Kidney epithelial cell (primary cell): Measurements from ENCODE around the gene MGME1. TPM values are rescaled to one million over a fixed set of nuclear protein-coding genes. Genes with fewer than 3 reads are reported as not detected.

Experiments used
- DNase-seq: peaks from one replicate; pipeline ENCODE4 v3.0.0-alpha.2; 2010; ENCODE audit warnings: low read depth
- H3K27me3 ChIP-seq: 2 replicates; pipeline ENCODE4 v1.6.0; 2011; ENCODE audit warnings: low read length; ENCODE audit not compliant: control insufficient read depth, insufficient read depth
- H3K36me3 ChIP-seq: 2 replicates; pipeline ENCODE4 v1.5.1; 2011; ENCODE audit warnings: low read length; ENCODE audit not compliant: control insufficient read depth, insufficient read depth
- H3K4me3 ChIP-seq: 2 replicates; pipeline ENCODE4 v1.5.1; 2011; ENCODE audit warnings: low read depth, mild to moderate bottlenecking, control low read depth, low read length
- CTCF ChIP-seq: IDR thresholded peaks from 2 replicates; pipeline ENCODE4 v1.5.1; 2011; ENCODE audit warnings: mild to moderate bottlenecking, moderate library complexity, low read length, control low read depth, inconsistent platforms; ENCODE audit not compliant: insufficient read depth, poor library complexity, severe bottlenecking
- total RNA-seq: library from RNA; depleted of rRNA; stranded (reverse); fragments of >200 nt; gene quantifications from 2 replicates; pipeline ENCODE4 v1.2.3, GENCODE V29; 2015

The MGME1 gene
- total RNA-seq: 11.6 and 15.2 TPM in 2 replicates

GRCh38 chr20:17968366-17969277 is at the start of gene MGME1, which contains the start of gene SNX5:
Gene MGME1 (plus strand): TSS chr20:17969018. CDS start chr20:17969860, 842 bp downstream.
Gene SNX5 (minus strand): TSS chr20:17968794. CDS start chr20:17968425, 369 bp downstream.
- no peak for TF ChIP-seq CTCF
- Histone ChIP-seq H3K36me3 (no peaks in the 10 kb centered on the region), H3K4me3 (peak within 1 kb of the TSS; percentile 61), H3K27me3 (no peaks in the 10 kb centered on the region)
- peak; percentile 96 for DNase-seq

GRCh38 chr20:17919149-17919548 is 49.7 kb upstream of the MGME1 start:
- H3K27me3 ChIP-seq: no peaks in the 10 kb centered on the region
- DNase-seq: no peak
- no peak overlapping the region for H3K4me3 ChIP-seq
- H3K36me3 ChIP-seq: no peaks in the 10 kb centered on the region
- TF ChIP-seq CTCF: no peak

- DNase-seq: no peak
- Histone ChIP-seq H3K27me3 (peaks cover 3% of the 10 kb centered on the region), H3K36me3 (no peaks in the 10 kb centered on the region), H3K4me3 (no peak overlapping the region)
- no peak for TF ChIP-seq CTCF
These were observed 47.0 kb upstream of the MGME1 start for GRCh38 chr20:17921774-17922173.

- DNase-seq: no peak
- no peak for TF ChIP-seq CTCF
- Histone ChIP-seq H3K27me3 (peaks cover 6% of the 10 kb centered on the region), H3K4me3 (no peak overlapping the region), H3K36me3 (no peaks in the 10 kb centered on the region)
These were observed 43.5 kb upstream of the MGME1 start for GRCh38 chr20:17925141-17925939.

- TF ChIP-seq CTCF: no peak
- Histone ChIP-seq H3K4me3 (no peak overlapping the region), H3K36me3 (no peaks in the 10 kb centered on the region), H3K27me3 (peaks cover 6% of the 10 kb centered on the region)
- DNase-seq: no peak
These were observed 42.9 kb upstream of the MGME1 start for GRCh38 chr20:17925940-17926300.
